Skeletal muscle tissue (tissue), 4 donors: ENCODE results near the gene ZNF771. TPM values are rescaled to one million over a fixed set of nuclear protein-coding genes. Genes with fewer than 3 reads are reported as not detected.
"Not testable (repeated sequence)": the region's sequence is repeated elsewhere in the genome, so short reads cannot be mapped to it uniquely, and the experiment has no call there.

Experiments
- H3K27ac ChIP-seq: one replicate; pipeline ENCODE4 v1.7.0; 2013; ENCODE audit warnings: mild to moderate bottlenecking, low read depth, low read length, inconsistent platforms
- H3K27me3 ChIP-seq, 3 donors: one replicate each; pipeline ENCODE4 v1.7.0; 2013; ENCODE audit warnings: low read length in 3 of 3; ENCODE audit not compliant: control insufficient read depth in 3 of 3, insufficient read depth in 3 of 3
- H3K36me3 ChIP-seq, 3 donors: one replicate each; pipeline ENCODE4 v1.7.0; 2013; ENCODE audit warnings: low read length in 3 of 3; ENCODE audit not compliant: control insufficient read depth in 3 of 3, insufficient read depth in 3 of 3
- H3K4me1 ChIP-seq, 3 donors: one replicate each; pipeline ENCODE4 v1.7.0; 2013; ENCODE audit warnings: low read length in 3 of 3, mild to moderate bottlenecking in 3 of 3; ENCODE audit not compliant: control insufficient read depth in 3 of 3, insufficient read depth in 3 of 3
- H3K4me3 ChIP-seq, 3 donors: one replicate each; pipeline ENCODE4 v1.7.0; 2013; ENCODE audit warnings: low read length in 3 of 3
- H3K9ac ChIP-seq, 3 donors: one replicate each; pipeline ENCODE4 v1.7.0; 2013; ENCODE audit warnings: low read length in 3 of 3, mild to moderate bottlenecking in 3 of 3, moderate library complexity in 2 of 3, low read depth in 1 of 3
- H3K9me3 ChIP-seq, 3 donors: one replicate each; pipeline ENCODE4 v1.7.0; 2013; ENCODE audit warnings: low read length in 3 of 3; ENCODE audit not compliant: control insufficient read depth in 3 of 3
- total RNA-seq: library from RNA; depleted of rRNA; stranded (reverse); fragments of >200 nt; gene quantifications from one replicate; pipeline ENCODE4 v1.2.3, GENCODE V29; 2014
- donor health status: Osteomylitis.

The ZNF771 gene
- total RNA-seq, 1 donor from 2014 or later: 5.2 TPM

GRCh38 chr16:30445408-30446202 is 38.2 kb downstream of the ZNF771 start, which contains the start of gene SEPHS2:
SEPHS2 (minus strand) TSS chr16:30445874; CDS start chr16:30445727, 147 bp downstream.
- peak within 1 kb of the TSS; percentile 78 to 98 (median 91) for H3K4me3 ChIP-seq
- peak within 1 kb of the TSS; percentile 97 for H3K27ac ChIP-seq
- no peaks in the 10 kb centered on the region for H3K9me3 ChIP-seq
- no peaks in the 10 kb centered on the region for H3K27me3 ChIP-seq
- peak within 1 kb of the TSS; percentile 96 to 100 (median 98) for H3K9ac ChIP-seq
- peaks cover 21 to 26% (median 22%) of the 10 kb centered on the region in 3 donors for H3K4me1 ChIP-seq
- peaks cover 4 to 9% (median 5%) of the 10 kb centered on the region in 3 donors for H3K36me3 ChIP-seq

- Histone ChIP-seq H3K9me3 (no peaks in the 10 kb centered on the region), H3K9ac (peak overlapping the region; percentile 96 to 100 (median 98)), H3K36me3 (peaks cover 4 to 9% (median 5%) of the 10 kb centered on the region in 3 donors), H3K27me3 (no peaks in the 10 kb centered on the region), H3K4me3 (peak overlapping the region; percentile 78 to 98 (median 91)), H3K4me1 (peaks cover 21 to 26% (median 22%) of the 10 kb centered on the region in 3 donors), H3K27ac (peak overlapping the region; percentile 97)
Observed at GRCh38 chr16:30446203-30446595, 38.8 kb downstream of the ZNF771 start.

- no peak overlapping the region for H3K9ac ChIP-seq
- no peaks in the 10 kb centered on the region for H3K9me3 ChIP-seq
Observed at GRCh38 chr16:30447512-30448226, 40.3 kb downstream of the ZNF771 start.

GRCh38 chr16:30449116-30449435 is 41.7 kb downstream of the ZNF771 start:
- H3K4me1 ChIP-seq: peaks cover 12 to 15% (median 15%) of the 10 kb centered on the region in 3 donors
- no peak overlapping the region for H3K9ac ChIP-seq
- no peak overlapping the region for H3K4me3 ChIP-seq
- H3K9me3 ChIP-seq: no peaks in the 10 kb centered on the region
- no peak overlapping the region for H3K27ac ChIP-seq
- no peaks in the 10 kb centered on the region for H3K27me3 ChIP-seq
- H3K36me3 ChIP-seq: peaks cover 0 to 6% (median 0%) of the 10 kb centered on the region in 3 donors

More at GRCh38 chr16:30447512-30448226, 40.3 kb downstream of the ZNF771 start:
- no peaks in the 10 kb centered on the region for H3K27me3 ChIP-seq
- H3K4me1 ChIP-seq: peaks cover 21 to 26% (median 22%) of the 10 kb centered on the region in 3 donors
- no peak overlapping the region for H3K4me3 ChIP-seq
- H3K36me3 ChIP-seq: peaks cover 4 to 9% (median 5%) of the 10 kb centered on the region in 3 donors
- no peak overlapping the region for H3K27ac ChIP-seq

GRCh38 chr16:30452709-30453580 is 45.5 kb downstream of the ZNF771 start:
- H3K4me3 ChIP-seq, H3K9me3 ChIP-seq, H3K9ac ChIP-seq, H3K27me3 ChIP-seq, H3K4me1 ChIP-seq, H3K27ac ChIP-seq, H3K36me3 ChIP-seq: not testable (repeated sequence)

- H3K9me3 ChIP-seq: no peaks in the 10 kb centered on the region
- no peak overlapping the region for H3K27ac ChIP-seq
Observed at GRCh38 chr16:30456302-30456701, 48.9 kb downstream of the ZNF771 start.

GRCh38 chr16:30457256-30457655 is 49.9 kb downstream of the ZNF771 start:
- H3K4me1 ChIP-seq: no peaks in the 10 kb centered on the region
- no peaks in the 10 kb centered on the region for H3K36me3 ChIP-seq
- H3K4me3 ChIP-seq: no peak overlapping the region
- no peaks in the 10 kb centered on the region for H3K27me3 ChIP-seq
- no peaks in the 10 kb centered on the region for H3K9me3 ChIP-seq
- no peak overlapping the region for H3K9ac ChIP-seq
- H3K27ac ChIP-seq: no peak overlapping the region

More at GRCh38 chr16:30456302-30456701, 48.9 kb downstream of the ZNF771 start:
- no peak overlapping the region for H3K4me3 ChIP-seq
- no peaks in the 10 kb centered on the region for H3K36me3 ChIP-seq
- H3K4me1 ChIP-seq: no peaks in the 10 kb centered on the region
- H3K9ac ChIP-seq: no peak overlapping the region
- H3K27me3 ChIP-seq: no peaks in the 10 kb centered on the region

GRCh38 chr16:30457743-30458560 is 50.5 kb downstream of the ZNF771 start:
- no peak overlapping the region for H3K27ac ChIP-seq

More at GRCh38 chr16:30457743-30458560, 50.5 kb downstream of the ZNF771 start:
- no peaks in the 10 kb centered on the region for H3K9me3 ChIP-seq
- no peaks in the 10 kb centered on the region for H3K27me3 ChIP-seq
- H3K4me3 ChIP-seq: no peak overlapping the region
- no peaks in the 10 kb centered on the region for H3K36me3 ChIP-seq
- no peak overlapping the region for H3K9ac ChIP-seq
- no peaks in the 10 kb centered on the region for H3K4me1 ChIP-seq
